Lower leg skin (tissue), 4 donors: Measurements from ENCODE around the gene KRT5. TPM values are rescaled to one million over a fixed set of nuclear protein-coding genes. Genes with fewer than 3 reads are reported as not detected.

ENCODE experiments used
- DNase-seq, 2 donors: peaks; one replicate each; pipeline ENCODE4 v3.0.0-alpha.2; 2019; ENCODE audit warnings: low spot score in 2 of 2
- H3K4me3 ChIP-seq: fragments of 200-600 bp; sonication (generic); 2 replicates; pipeline ENCODE4 v1.5.1; 2017; ENCODE audit warnings: mild to moderate bottlenecking, low read depth; ENCODE audit not compliant: poor library complexity, severe bottlenecking
- POLR2A ChIP-seq, 2 donors: fragments of 450-650 bp; IDR thresholded peaks; one replicate each; pipeline ENCODE4 v1.6.1; 2016 to 2017; ENCODE audit warnings: antibody characterized with exemption in 2 of 2, mild to moderate bottlenecking in 1 of 2, moderate library complexity in 1 of 2
- WGBS, 2 donors: methylation state at CpG; one replicate each; pipeline ENCODE4 v1.1.5; 2018; 5-methylcytosine and 5-hydroxymethylcytosine counted together
- intact Hi-C: fragments of 100-400 bp; cut with DNase I; formaldehyde crosslinking; loops from one replicate; pipeline ENCODE4 v1.15.0; 2023; ENCODE audit warnings: low total_unique reads
- total RNA-seq, 4 donors: library from RNA; depleted of rRNA; stranded (reverse); fragments of >200 nt; gene quantifications; one replicate each; pipeline ENCODE4 v1.1.0, GENCODE V29; 2016
- TF ChIP-seq, protein P1 (sequence below), 3 donors: fragments of 450-650 bp; IDR thresholded peaks; one replicate each; pipeline ENCODE4 v1.5.1; 2016; ENCODE audit warnings: antibody characterized with exemption in 3 of 3, mild to moderate bottlenecking in 3 of 3, moderate library complexity in 2 of 3

Gene KRT5
- total RNA-seq, 4 donors from 2014 or later = 2,541 to 6,567 (median 4,278) TPM

DNA sequence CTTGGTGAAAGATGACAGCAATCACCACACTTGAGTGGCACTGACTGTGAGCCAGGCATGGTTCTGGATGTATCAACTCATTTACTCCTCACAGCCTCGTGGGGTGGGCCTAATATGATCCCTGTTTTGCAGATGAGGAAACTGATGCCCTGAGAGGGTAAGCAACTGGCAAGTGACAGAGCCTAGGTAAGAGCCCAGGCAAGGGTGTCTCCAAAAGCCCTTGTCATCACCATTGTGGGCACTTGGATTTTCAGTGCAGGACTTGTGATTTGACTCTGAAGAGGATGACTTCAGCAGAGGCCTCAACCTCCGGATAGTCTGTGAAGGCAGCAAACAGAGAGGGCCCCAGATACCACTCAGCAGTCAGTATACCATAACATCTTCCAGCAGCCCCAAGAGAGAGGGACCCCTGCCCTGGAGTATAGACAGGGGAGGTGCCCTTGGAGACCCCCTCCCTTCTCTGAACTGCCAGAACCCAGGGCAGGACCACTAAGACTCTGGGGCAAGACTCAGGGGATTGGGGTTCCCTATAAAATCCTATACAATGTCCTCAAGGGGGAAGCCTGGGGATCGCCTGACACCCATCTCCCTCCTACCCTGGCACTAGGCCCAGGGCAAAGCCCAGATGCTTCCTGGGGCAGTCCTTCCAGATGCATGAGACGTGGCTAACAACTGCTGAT is 7.1 kb upstream of the KRT5 start:
- intact Hi-C loops = no loop called here
- DNase-seq = peak in 1 of 2 donors; percentile 60
- TF ChIP-seq, protein P1, sequence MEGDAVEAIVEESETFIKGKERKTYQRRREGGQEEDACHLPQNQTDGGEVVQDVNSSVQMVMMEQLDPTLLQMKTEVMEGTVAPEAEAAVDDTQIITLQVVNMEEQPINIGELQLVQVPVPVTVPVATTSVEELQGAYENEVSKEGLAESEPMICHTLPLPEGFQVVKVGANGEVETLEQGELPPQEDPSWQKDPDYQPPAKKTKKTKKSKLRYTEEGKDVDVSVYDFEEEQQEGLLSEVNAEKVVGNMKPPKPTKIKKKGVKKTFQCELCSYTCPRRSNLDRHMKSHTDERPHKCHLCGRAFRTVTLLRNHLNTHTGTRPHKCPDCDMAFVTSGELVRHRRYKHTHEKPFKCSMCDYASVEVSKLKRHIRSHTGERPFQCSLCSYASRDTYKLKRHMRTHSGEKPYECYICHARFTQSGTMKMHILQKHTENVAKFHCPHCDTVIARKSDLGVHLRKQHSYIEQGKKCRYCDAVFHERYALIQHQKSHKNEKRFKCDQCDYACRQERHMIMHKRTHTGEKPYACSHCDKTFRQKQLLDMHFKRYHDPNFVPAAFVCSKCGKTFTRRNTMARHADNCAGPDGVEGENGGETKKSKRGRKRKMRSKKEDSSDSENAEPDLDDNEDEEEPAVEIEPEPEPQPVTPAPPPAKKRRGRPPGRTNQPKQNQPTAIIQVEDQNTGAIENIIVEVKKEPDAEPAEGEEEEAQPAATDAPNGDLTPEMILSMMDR (IDR thresholded peaks at IDR 0.05) = no peak
- no peak for TF ChIP-seq POLR2A (IDR thresholded peaks at IDR 0.05)
- no peak overlapping the region for H3K4me3 ChIP-seq
- 74 to 78% methylated on average over 4 of the region's 4 CpGs for WGBS, 2 donors

DNA sequence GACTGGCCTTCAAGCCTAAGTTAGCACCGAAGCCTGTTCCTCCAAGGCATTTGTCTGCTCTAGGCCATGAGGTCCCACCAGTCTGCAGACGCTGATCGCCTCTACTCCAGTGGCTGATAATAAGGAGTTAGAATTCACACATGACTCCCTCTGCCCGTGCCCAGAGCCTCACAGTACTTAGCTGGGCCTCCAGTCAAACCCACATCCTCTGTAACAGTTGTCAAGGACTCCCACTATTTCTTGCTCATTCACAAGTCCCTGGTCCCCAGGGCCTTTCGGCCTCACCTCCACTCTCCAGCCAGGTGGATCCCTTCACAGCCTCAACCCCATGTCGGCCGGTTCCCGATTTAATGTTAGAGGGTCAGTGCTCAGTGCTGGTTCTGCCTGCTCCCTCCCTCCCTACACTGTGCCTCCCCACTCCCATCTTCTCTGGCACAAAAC is 6.3 kb upstream of the KRT5 start:
- TF ChIP-seq, protein P1 (IDR thresholded peaks at IDR 0.05) = no peak
- TF ChIP-seq POLR2A (IDR thresholded peaks at IDR 0.05) = no peak
- 81 to 86% methylated on average over 8 of the region's 8 CpGs for WGBS, 2 donors
- intact Hi-C loops = no loop called here
- DNase-seq = peak in 1 of 2 donors; percentile 76
- no peak overlapping the region for H3K4me3 ChIP-seq

DNA sequence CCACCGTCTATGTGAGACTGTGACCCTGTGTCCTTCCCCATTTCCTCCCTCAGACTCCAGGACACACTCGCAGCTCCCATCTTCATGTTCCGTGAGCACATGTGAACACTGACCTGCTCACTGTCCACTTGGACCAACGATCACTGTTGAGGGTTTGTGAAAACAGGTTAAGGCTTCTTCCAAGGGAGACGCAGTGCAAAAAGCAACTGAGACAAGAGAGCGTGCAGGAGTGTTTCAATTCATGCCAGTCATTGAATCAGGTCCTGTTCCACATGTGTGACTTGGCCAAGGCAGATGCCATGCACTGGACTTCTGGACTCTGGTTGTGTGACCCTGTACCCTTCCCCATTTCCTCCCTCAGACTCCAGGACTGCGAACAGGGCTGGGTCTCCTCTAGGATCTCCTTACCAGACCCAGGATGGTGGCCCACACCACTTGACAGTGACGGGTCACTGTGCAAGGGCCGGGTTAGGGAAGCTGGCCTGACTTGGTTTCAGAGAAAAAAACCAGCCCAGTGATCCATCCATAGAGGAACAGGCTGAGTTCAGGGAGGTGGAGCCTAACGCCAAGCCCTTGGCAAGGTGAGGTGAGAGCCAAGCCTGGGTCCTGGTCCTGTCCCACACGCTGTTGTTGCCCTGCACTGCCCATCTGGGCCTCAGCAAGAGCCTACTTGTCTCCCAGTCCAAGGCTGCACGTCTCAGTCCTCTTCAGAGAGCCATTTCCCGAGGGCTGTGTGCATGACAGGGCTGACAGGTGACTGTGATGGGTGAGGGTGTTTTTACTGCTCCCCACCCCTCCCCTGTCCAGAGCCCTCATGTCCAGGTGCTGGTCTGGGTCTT is 5.7 kb upstream of the KRT5 start:
- H3K4me3 ChIP-seq = no peak overlapping the region
- WGBS, 2 donors = 64 to 66% methylated on average over 13 of the region's 13 CpGs
- intact Hi-C loops = no loop called here
- TF ChIP-seq POLR2A (IDR thresholded peaks at IDR 0.05) = no peak
- TF ChIP-seq, protein P1 (IDR thresholded peaks at IDR 0.05) = no peak
- DNase-seq = peak; percentile 12 to 71

DNA sequence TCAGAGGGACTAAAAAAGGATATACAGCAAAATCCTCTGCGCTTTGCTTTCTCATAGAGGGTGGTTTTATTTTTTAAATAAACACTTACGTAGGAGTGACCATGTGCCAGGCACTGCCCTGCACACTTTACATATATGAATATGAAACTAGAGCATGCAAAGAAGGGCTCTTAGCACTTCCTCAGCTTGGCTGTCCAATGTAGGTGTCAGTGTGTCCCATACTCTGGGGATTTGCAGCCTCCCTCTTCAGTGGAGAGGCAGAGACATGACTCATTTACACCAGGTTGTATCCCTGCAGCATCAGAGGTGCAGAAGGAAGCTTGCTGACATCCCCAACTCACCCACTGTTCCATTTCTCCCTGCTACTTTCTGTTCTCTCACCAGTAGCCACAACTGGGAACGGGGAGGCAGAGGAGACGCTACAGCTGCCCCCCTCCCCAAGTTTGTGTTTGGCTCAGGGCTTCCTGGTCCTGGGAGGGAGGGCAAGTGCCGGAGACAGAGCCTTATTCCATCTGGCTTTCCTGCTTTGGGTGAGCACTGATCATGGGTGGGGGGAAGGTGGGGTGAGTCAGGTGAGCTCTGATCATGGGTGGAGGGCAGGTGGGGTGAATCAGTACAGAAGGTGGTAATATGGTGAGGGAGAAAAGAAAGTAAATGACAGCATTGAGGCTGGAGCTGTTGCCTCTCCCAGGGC is 4.9 kb upstream of the KRT5 start:
- DNase-seq = peak; percentile 14 to 59
- TF ChIP-seq, protein P1 (IDR thresholded peaks at IDR 0.05) = no peak
- TF ChIP-seq POLR2A (IDR thresholded peaks at IDR 0.05) = no peak
- no peak overlapping the region for H3K4me3 ChIP-seq
- intact Hi-C loops = no loop called here
- WGBS, 2 donors = 54 to 57% methylated on average over 5 of the region's 5 CpGs

DNA sequence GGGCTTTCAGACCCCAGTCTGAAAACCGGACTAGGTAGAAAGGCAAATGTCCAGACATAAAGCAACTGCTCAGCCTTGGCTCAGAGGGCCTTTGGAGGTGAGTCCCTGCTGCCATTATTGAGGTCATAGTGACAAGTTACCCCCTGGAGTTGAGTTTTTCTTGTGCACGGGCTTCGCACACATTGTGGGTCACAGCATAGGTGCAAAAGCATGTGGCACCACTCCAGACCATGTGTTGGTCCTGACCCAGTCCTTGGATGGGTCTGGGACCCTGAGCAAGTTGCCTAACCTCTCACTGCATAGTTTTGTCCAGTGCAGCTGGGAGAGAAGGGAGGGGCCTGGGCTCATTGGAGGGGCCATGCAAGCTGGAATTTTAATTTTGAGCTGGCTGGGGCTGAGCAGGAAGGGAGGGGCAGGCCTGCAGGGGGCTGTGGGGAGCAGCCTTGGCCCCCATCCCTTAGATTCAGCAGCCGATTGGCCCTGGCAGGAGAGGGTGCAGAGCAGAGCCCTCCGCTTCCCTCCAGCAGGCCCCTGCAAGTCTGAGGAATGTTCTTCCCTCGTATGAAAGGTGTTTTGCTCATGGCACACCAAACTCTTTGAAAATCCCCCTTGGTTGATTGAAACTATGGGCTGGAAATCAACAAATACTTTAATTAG is 4.2 kb upstream of the KRT5 start:
- intact Hi-C loops = no loop called here
- 34 to 52% methylated on average over 6 of the region's 6 CpGs for WGBS, 2 donors
- TF ChIP-seq, protein P1 (IDR thresholded peaks at IDR 0.05) = no peak
- TF ChIP-seq POLR2A (IDR thresholded peaks at IDR 0.05) = no peak
- DNase-seq = peak; percentile 31 to 78
- H3K4me3 ChIP-seq = no peak overlapping the region
